GM12878 (cell line): ENCODE measurements around the gene EIF3A.

ENCODE experiments used
- BACH1 ChIP-seq: fragments of 450-650 bp; IDR thresholded peaks from 2 replicates; pipeline ENCODE4 v1.6.1; 2017; ENCODE audit warnings: mild to moderate bottlenecking, borderline replicate concordance
- BRCA1 ChIP-seq: IDR thresholded peaks from 2 replicates; pipeline ENCODE4 v1.6.1; 2011; ENCODE audit warnings: low read depth, low read length, improper control_type of control experiment
- CBFB ChIP-seq: IDR thresholded peaks from 2 replicates; pipeline ENCODE4 v1.6.1; 2016; ENCODE audit warnings: antibody characterized with exemption, low read depth
- TF ChIP-seq, protein P1 (sequence below), 3 experiments: IDR thresholded peaks in 2 of 3; conservative IDR thresholded peaks in 1 of 3; 2 replicates each; pipeline ENCODE4 v1.5.1; 2011; ENCODE audit warnings: low read depth in 3 of 3, low read length in 3 of 3, mild to moderate bottlenecking in 3 of 3, control low read depth in 2 of 3, moderate library complexity in 2 of 3, inconsistent platforms in 1 of 3, mixed read lengths in 1 of 3; ENCODE audit not compliant: control insufficient read depth in 2 of 3, insufficient read depth in 1 of 3; ENCODE audit errors: extremely low read depth in 1 of 3
- TF ChIP-seq, protein P2 (sequence below): IDR thresholded peaks from 2 replicates; pipeline ENCODE4 v1.6.1; 2011; ENCODE audit warnings: low read depth, mild to moderate bottlenecking, low read length, moderate library complexity, borderline replicate concordance; ENCODE audit errors: extremely low read depth
- TF ChIP-seq, protein P3 (sequence below): IDR thresholded peaks from 2 replicates; pipeline ENCODE4 v1.6.1; 2011; ENCODE audit warnings: low read depth, low read length, improper control_type of control experiment, borderline replicate concordance
- TF ChIP-seq, protein P4 (sequence below): IDR thresholded peaks from 2 replicates; pipeline ENCODE4 v1.6.1; 2012; ENCODE audit warnings: low read depth, low read length, improper control_type of control experiment

DNA sequence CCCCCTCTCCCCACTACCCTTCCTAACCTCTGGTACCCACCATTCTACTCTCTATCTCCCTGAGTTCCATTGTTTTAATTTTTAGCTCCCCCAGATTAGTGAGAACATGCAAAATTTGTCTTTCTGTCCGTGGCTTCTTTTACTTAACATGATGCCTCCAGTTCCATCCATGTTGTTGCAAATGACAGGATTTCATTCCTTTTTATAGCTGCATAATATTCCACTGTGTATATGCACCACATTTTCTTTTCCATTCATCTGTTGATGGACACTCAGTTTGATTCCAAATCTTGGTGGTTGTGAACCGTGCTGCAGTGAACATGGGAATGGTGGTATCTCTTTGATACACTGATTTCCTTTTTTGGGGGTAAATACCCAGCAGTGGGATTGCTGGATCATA lies 45.3 kb upstream of the EIF3A start:
- TF ChIP-seq, protein P1, sequence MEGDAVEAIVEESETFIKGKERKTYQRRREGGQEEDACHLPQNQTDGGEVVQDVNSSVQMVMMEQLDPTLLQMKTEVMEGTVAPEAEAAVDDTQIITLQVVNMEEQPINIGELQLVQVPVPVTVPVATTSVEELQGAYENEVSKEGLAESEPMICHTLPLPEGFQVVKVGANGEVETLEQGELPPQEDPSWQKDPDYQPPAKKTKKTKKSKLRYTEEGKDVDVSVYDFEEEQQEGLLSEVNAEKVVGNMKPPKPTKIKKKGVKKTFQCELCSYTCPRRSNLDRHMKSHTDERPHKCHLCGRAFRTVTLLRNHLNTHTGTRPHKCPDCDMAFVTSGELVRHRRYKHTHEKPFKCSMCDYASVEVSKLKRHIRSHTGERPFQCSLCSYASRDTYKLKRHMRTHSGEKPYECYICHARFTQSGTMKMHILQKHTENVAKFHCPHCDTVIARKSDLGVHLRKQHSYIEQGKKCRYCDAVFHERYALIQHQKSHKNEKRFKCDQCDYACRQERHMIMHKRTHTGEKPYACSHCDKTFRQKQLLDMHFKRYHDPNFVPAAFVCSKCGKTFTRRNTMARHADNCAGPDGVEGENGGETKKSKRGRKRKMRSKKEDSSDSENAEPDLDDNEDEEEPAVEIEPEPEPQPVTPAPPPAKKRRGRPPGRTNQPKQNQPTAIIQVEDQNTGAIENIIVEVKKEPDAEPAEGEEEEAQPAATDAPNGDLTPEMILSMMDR (IDR thresholded peaks at IDR 0.05 in 2 of 3, conservative IDR thresholded peaks at IDR 0.05 in 1 of 3; ENCODE audit: control insufficient read depth in 2 of 3, extremely low read depth in 1 of 3, insufficient read depth in 1 of 3, low read depth in 3 of 3, low read length in 3 of 3), result no peak
- no peak for TF ChIP-seq BACH1
- no peak for TF ChIP-seq CBFB
- no peak for TF ChIP-seq BRCA1
- TF ChIP-seq, protein P2, sequence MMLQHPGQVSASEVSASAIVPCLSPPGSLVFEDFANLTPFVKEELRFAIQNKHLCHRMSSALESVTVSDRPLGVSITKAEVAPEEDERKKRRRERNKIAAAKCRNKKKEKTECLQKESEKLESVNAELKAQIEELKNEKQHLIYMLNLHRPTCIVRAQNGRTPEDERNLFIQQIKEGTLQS, result no peak
- TF ChIP-seq, protein P3, sequence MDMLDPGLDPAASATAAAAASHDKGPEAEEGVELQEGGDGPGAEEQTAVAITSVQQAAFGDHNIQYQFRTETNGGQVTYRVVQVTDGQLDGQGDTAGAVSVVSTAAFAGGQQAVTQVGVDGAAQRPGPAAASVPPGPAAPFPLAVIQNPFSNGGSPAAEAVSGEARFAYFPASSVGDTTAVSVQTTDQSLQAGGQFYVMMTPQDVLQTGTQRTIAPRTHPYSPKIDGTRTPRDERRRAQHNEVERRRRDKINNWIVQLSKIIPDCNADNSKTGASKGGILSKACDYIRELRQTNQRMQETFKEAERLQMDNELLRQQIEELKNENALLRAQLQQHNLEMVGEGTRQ, result no peak
- TF ChIP-seq, protein P4, sequence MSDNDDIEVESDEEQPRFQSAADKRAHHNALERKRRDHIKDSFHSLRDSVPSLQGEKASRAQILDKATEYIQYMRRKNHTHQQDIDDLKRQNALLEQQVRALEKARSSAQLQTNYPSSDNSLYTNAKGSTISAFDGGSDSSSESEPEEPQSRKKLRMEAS, result no peak
